DOHH2 (cell line): ENCODE measurements around the gene APLNR.

Source experiments
- H3F3A ChIP-seq: fragments of 200-600 bp; sonication (generic), shearing (Covaris generic); 2 replicates; pipeline ENCODE4 v1.6.0; 2016; ENCODE audit warnings: antibody characterized with exemption, mild to moderate bottlenecking; ENCODE audit not compliant: control insufficient read depth, insufficient read depth
- H3K27ac ChIP-seq: fragments of 200-600 bp; sonication (generic); 2 replicates; pipeline ENCODE4 v1.5.1; 2014; ENCODE audit warnings: low read depth, mild to moderate bottlenecking, low read length, moderate library complexity
- H3K27me3 ChIP-seq: fragments of 200-600 bp; sonication (generic); 2 replicates; pipeline ENCODE4 v1.6.1; 2014; ENCODE audit warnings: mild to moderate bottlenecking, low read length, mixed read lengths; ENCODE audit not compliant: control insufficient read depth
- H3K36me3 ChIP-seq: fragments of 200-600 bp; sonication (generic); 2 replicates; pipeline ENCODE4 v1.6.1; 2014; ENCODE audit warnings: mild to moderate bottlenecking, low read length, moderate library complexity, mixed read lengths; ENCODE audit not compliant: control insufficient read depth
- H3K4me1 ChIP-seq: fragments of 200-600 bp; sonication (generic); 2 replicates; pipeline ENCODE4 v1.6.1; 2014; ENCODE audit warnings: mild to moderate bottlenecking, low read length, mixed read lengths; ENCODE audit not compliant: control insufficient read depth
- H3K4me2 ChIP-seq: fragments of 200-600 bp; sonication (generic); 2 replicates; pipeline ENCODE4 v1.6.0; 2014; ENCODE audit warnings: mild to moderate bottlenecking, low read length, moderate library complexity
- H3K4me3 ChIP-seq: fragments of 200-600 bp; sonication (generic); 2 replicates; pipeline ENCODE4 v1.5.1; 2014; ENCODE audit warnings: mild to moderate bottlenecking, low read length, mixed read lengths
- H3K79me2 ChIP-seq: fragments of 200-600 bp; sonication (generic); 2 replicates; pipeline ENCODE4 v1.6.1; 2014; ENCODE audit warnings: mild to moderate bottlenecking, low read length, mixed read lengths; ENCODE audit not compliant: control insufficient read depth
- H3K9me2 ChIP-seq: fragments of 200-600 bp; sonication (generic); replicated peaks from 2 replicates; pipeline ENCODE4 v1.6.1; 2014; ENCODE audit warnings: mild to moderate bottlenecking, low read length, mixed read lengths; ENCODE audit not compliant: control insufficient read depth
- H3K9me3 ChIP-seq: fragments of 200-600 bp; sonication (generic); 2 replicates; pipeline ENCODE4 v1.6.1; 2014; ENCODE audit warnings: antibody characterized with exemption, low read length, mixed read lengths; ENCODE audit not compliant: control insufficient read depth, insufficient read depth
- H4K20me1 ChIP-seq: fragments of 200-600 bp; sonication (generic); 2 replicates; pipeline ENCODE4 v1.6.0; 2014; ENCODE audit warnings: low read depth, mild to moderate bottlenecking, antibody characterized with exemption, low read length, moderate library complexity; ENCODE audit not compliant: control insufficient read depth, insufficient read depth
- CTCF ChIP-seq: fragments of 200-600 bp; sonication (generic); IDR thresholded peaks from one replicate; pipeline ENCODE4 v1.5.1; 2014; ENCODE audit warnings: antibody characterized with exemption, mild to moderate bottlenecking, low read depth, low read length; ENCODE audit not compliant: poor library complexity, severe bottlenecking
- EZH2phosphoT487 ChIP-seq: fragments of 200-600 bp; sonication (generic); IDR thresholded peaks from 2 replicates; pipeline ENCODE4 v1.6.1; 2017; ENCODE audit warnings: borderline replicate concordance, mild to moderate bottlenecking, antibody characterized with exemption, low read length, moderate library complexity, mixed read lengths

APLNR gene

GRCh38 chr11:57263351-57263750 is 26.3 kb upstream of the APLNR start:
- H3K9me2 ChIP-seq, result no peaks in the 10 kb centered on the region
- no peaks in the 10 kb centered on the region for H4K20me1 ChIP-seq
- no peak for TF ChIP-seq CTCF
- no peak for TF ChIP-seq EZH2phosphoT487
- H3K27ac ChIP-seq, result no peak overlapping the region
- no peak overlapping the region for H3K4me2 ChIP-seq
- peaks cover under 1% of the 10 kb centered on the region; the same call in 1 of the 2 replicates for H3K4me1 ChIP-seq
- H3K27me3 ChIP-seq, result no peaks in the 10 kb centered on the region
- no peaks in the 10 kb centered on the region for H3K36me3 ChIP-seq
- no peaks in the 10 kb centered on the region for H3F3A ChIP-seq
- no peaks in the 10 kb centered on the region for H3K79me2 ChIP-seq
- no peak overlapping the region for H3K4me3 ChIP-seq
- H3K9me3 ChIP-seq, result no peaks in the 10 kb centered on the region; the same call in 1 of the 2 replicates

GRCh38 chr11:57262157-57262556 is 25.1 kb upstream of the APLNR start:
- TF ChIP-seq CTCF (no peak), EZH2phosphoT487 (no peak)
- Histone ChIP-seq H4K20me1 (no peaks in the 10 kb centered on the region), H3F3A (no peaks in the 10 kb centered on the region)

GRCh38 chr11:57260937-57261783 is 24.1 kb upstream of the APLNR start:
- Histone ChIP-seq H3K27me3 (no peaks in the 10 kb centered on the region), H3K36me3 (no peaks in the 10 kb centered on the region), H3K9me3 (no peaks in the 10 kb centered on the region; the same call in 1 of the 2 replicates), H3K79me2 (no peaks in the 10 kb centered on the region), H3K9me2 (no peaks in the 10 kb centered on the region), H3K4me1 (peaks cover 9% of the 10 kb centered on the region), H3F3A (no peaks in the 10 kb centered on the region), H3K4me2 (no peak overlapping the region), H3K4me3 (no peak overlapping the region), H3K27ac (no peak overlapping the region), H4K20me1 (no peaks in the 10 kb centered on the region)
- TF ChIP-seq CTCF, result no peak
- no peak for TF ChIP-seq EZH2phosphoT487

More at GRCh38 chr11:57262157-57262556, 25.1 kb upstream of the APLNR start:
- Histone ChIP-seq H3K27me3 (no peaks in the 10 kb centered on the region), H3K4me3 (no peak overlapping the region), H3K9me2 (no peaks in the 10 kb centered on the region), H3K27ac (no peak overlapping the region), H3K9me3 (no peaks in the 10 kb centered on the region; the same call in 1 of the 2 replicates), H3K4me2 (no peak overlapping the region), H3K4me1 (peaks cover 9% of the 10 kb centered on the region), H3K36me3 (no peaks in the 10 kb centered on the region), H3K79me2 (no peaks in the 10 kb centered on the region)
